Neural cell (in vitro differentiated cells): ENCODE data around the gene ABL2.

ENCODE experiments used
- EP300 ChIP-seq: fragments of 450-650 bp; conservative IDR thresholded peaks from 2 replicates; pipeline ENCODE4 v1.6.1; 2014; ENCODE audit warnings: antibody characterized with exemption, mild to moderate bottlenecking, moderate library complexity; ENCODE audit not compliant: poor library complexity, severe bottlenecking
- POLR2AphosphoS5 ChIP-seq: IDR thresholded peaks from 2 replicates; pipeline ENCODE4 v1.6.1; 2012
- RAD21 ChIP-seq: fragments of 450-650 bp; conservative IDR thresholded peaks from 2 replicates; pipeline ENCODE4 v1.6.1; 2014; ENCODE audit warnings: antibody characterized with exemption, mild to moderate bottlenecking, moderate library complexity
- TF ChIP-seq, protein P1 (sequence below): fragments of 450-650 bp; IDR thresholded peaks from 2 replicates; pipeline ENCODE4 v1.5.1; 2014; ENCODE audit warnings: antibody characterized with exemption, mild to moderate bottlenecking, moderate library complexity; ENCODE audit not compliant: poor library complexity, severe bottlenecking
- TF ChIP-seq, protein P2 (sequence below): IDR thresholded peaks from 2 replicates; pipeline ENCODE4 v1.6.1; 2012; ENCODE audit warnings: borderline replicate concordance

DNA sequence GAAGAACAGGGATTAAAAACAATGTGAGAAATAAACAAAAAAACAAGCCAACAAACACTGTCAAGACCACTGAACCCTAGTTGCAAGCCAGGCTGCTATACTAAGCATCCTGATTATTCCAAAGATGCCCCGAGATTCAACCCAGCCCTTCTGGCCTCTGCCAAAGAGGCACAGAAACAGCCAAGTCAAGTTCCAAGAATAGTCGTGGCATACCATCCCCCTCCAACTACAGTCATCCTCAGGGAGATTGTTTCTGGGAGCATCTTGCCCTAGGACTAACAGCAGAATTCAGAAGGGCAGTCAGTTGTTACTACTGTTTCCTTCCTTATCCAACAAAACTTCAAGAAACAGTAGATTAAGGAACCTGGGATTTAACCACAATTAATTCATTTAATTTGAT lies 52.3 kb downstream of the ABL2 start:
- TF ChIP-seq, protein P1, sequence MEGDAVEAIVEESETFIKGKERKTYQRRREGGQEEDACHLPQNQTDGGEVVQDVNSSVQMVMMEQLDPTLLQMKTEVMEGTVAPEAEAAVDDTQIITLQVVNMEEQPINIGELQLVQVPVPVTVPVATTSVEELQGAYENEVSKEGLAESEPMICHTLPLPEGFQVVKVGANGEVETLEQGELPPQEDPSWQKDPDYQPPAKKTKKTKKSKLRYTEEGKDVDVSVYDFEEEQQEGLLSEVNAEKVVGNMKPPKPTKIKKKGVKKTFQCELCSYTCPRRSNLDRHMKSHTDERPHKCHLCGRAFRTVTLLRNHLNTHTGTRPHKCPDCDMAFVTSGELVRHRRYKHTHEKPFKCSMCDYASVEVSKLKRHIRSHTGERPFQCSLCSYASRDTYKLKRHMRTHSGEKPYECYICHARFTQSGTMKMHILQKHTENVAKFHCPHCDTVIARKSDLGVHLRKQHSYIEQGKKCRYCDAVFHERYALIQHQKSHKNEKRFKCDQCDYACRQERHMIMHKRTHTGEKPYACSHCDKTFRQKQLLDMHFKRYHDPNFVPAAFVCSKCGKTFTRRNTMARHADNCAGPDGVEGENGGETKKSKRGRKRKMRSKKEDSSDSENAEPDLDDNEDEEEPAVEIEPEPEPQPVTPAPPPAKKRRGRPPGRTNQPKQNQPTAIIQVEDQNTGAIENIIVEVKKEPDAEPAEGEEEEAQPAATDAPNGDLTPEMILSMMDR: no peak
- TF ChIP-seq POLR2AphosphoS5 (no peak), EP300 (no peak), RAD21 (no peak)
- TF ChIP-seq, protein P2, sequence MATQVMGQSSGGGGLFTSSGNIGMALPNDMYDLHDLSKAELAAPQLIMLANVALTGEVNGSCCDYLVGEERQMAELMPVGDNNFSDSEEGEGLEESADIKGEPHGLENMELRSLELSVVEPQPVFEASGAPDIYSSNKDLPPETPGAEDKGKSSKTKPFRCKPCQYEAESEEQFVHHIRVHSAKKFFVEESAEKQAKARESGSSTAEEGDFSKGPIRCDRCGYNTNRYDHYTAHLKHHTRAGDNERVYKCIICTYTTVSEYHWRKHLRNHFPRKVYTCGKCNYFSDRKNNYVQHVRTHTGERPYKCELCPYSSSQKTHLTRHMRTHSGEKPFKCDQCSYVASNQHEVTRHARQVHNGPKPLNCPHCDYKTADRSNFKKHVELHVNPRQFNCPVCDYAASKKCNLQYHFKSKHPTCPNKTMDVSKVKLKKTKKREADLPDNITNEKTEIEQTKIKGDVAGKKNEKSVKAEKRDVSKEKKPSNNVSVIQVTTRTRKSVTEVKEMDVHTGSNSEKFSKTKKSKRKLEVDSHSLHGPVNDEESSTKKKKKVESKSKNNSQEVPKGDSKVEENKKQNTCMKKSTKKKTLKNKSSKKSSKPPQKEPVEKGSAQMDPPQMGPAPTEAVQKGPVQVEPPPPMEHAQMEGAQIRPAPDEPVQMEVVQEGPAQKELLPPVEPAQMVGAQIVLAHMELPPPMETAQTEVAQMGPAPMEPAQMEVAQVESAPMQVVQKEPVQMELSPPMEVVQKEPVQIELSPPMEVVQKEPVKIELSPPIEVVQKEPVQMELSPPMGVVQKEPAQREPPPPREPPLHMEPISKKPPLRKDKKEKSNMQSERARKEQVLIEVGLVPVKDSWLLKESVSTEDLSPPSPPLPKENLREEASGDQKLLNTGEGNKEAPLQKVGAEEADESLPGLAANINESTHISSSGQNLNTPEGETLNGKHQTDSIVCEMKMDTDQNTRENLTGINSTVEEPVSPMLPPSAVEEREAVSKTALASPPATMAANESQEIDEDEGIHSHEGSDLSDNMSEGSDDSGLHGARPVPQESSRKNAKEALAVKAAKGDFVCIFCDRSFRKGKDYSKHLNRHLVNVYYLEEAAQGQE: no peak
